Activated CD4-positive, CD25-positive, alpha-beta regulatory T cell treated with anti-CD3 and anti-CD28 coated beads, Interleukin-2, amount 50 U/mL, for 16 hours (primary cell): ENCODE data around the gene TTR.

Source experiments
- DNase-seq: peaks from one replicate; pipeline ENCODE4 v3.0.0-alpha.2; 2020; ENCODE audit warnings: low read depth, low spot score

TTR gene

GRCh38 chr18:31591628-31592027, at the start of gene TTR:
TTR (plus strand) TSS chr18:31591877; CDS start chr18:31591903, 26 bp downstream.
- DNase-seq: no peak

GRCh38 chr18:31546476-31546875, 45.2 kb upstream of the TTR start:
- DNase-seq: no peak

- no peak for DNase-seq
These were observed 42.8 kb upstream of the TTR start for GRCh38 chr18:31548853-31549252.

GRCh38 chr18:31549416-31549815, 42.3 kb upstream of the TTR start:
- no peak for DNase-seq

- DNase-seq: no peak
These were observed 39.8 kb upstream of the TTR start for GRCh38 chr18:31551883-31552282.

- no peak for DNase-seq
These were observed 37.9 kb upstream of the TTR start for GRCh38 chr18:31553800-31554199.

GRCh38 chr18:31554776-31555175, 36.9 kb upstream of the TTR start:
- DNase-seq: no peak

- no peak for DNase-seq
These were observed 35.5 kb upstream of the TTR start for GRCh38 chr18:31555971-31556747.

GRCh38 chr18:31557446-31557845, 34.2 kb upstream of the TTR start:
- no peak for DNase-seq

- no peak for DNase-seq
These were observed 33.1 kb upstream of the TTR start for GRCh38 chr18:31558567-31558966.

GRCh38 chr18:31562726-31563125, 29.0 kb upstream of the TTR start:
- no peak for DNase-seq

- no peak for DNase-seq
These were observed 27.9 kb upstream of the TTR start for GRCh38 chr18:31563778-31564177.

GRCh38 chr18:31565345-31565744, 26.3 kb upstream of the TTR start:
- no peak for DNase-seq

GRCh38 chr18:31565782-31566512, 25.7 kb upstream of the TTR start:
- DNase-seq: no peak

GRCh38 chr18:31566576-31567306, 24.9 kb upstream of the TTR start:
- no peak for DNase-seq

- no peak for DNase-seq
These were observed 19.3 kb upstream of the TTR start for GRCh38 chr18:31572368-31572767.

- DNase-seq: no peak
These were observed 18.6 kb upstream of the TTR start for GRCh38 chr18:31573051-31573450.

GRCh38 chr18:31574359-31574758, 17.3 kb upstream of the TTR start:
- no peak for DNase-seq

GRCh38 chr18:31575515-31576257, 16.0 kb upstream of the TTR start:
- no peak for DNase-seq

- no peak for DNase-seq
These were observed 15.0 kb upstream of the TTR start for GRCh38 chr18:31576670-31577069.

GRCh38 chr18:31577195-31577594, 14.5 kb upstream of the TTR start:
- no peak for DNase-seq

GRCh38 chr18:31578126-31578525, 13.6 kb upstream of the TTR start:
- no peak for DNase-seq
